IPS-15b (cell line): ENCODE data around the gene RNLS.
"Not testable (repeated sequence)": the region's sequence is repeated elsewhere in the genome, so short reads cannot be mapped to it uniquely, and the experiment has no call there.

Experiments
- H3K27me3 ChIP-seq: one replicate; pipeline ENCODE4 v1.6.1; 2013; ENCODE audit warnings: low read length; ENCODE audit not compliant: control insufficient read depth, insufficient read depth
- H3K36me3 ChIP-seq: one replicate; pipeline ENCODE4 v1.6.1; 2013; ENCODE audit warnings: low read length; ENCODE audit not compliant: control insufficient read depth, insufficient read depth
- H3K4me1 ChIP-seq: one replicate; pipeline ENCODE4 v1.6.1; 2013; ENCODE audit warnings: mild to moderate bottlenecking, low read length; ENCODE audit not compliant: control insufficient read depth, insufficient read depth
- H3K4me3 ChIP-seq: one replicate; pipeline ENCODE4 v1.5.1; 2013; ENCODE audit warnings: low read depth, low read length
- H3K9ac ChIP-seq: one replicate; pipeline ENCODE4 v1.6.1; 2013; ENCODE audit warnings: low read depth, mild to moderate bottlenecking, low read length
- H3K9me3 ChIP-seq: one replicate; pipeline ENCODE4 v1.6.1; 2013; ENCODE audit warnings: mild to moderate bottlenecking, low read length; ENCODE audit not compliant: control insufficient read depth, insufficient read depth

The RNLS gene

DNA sequence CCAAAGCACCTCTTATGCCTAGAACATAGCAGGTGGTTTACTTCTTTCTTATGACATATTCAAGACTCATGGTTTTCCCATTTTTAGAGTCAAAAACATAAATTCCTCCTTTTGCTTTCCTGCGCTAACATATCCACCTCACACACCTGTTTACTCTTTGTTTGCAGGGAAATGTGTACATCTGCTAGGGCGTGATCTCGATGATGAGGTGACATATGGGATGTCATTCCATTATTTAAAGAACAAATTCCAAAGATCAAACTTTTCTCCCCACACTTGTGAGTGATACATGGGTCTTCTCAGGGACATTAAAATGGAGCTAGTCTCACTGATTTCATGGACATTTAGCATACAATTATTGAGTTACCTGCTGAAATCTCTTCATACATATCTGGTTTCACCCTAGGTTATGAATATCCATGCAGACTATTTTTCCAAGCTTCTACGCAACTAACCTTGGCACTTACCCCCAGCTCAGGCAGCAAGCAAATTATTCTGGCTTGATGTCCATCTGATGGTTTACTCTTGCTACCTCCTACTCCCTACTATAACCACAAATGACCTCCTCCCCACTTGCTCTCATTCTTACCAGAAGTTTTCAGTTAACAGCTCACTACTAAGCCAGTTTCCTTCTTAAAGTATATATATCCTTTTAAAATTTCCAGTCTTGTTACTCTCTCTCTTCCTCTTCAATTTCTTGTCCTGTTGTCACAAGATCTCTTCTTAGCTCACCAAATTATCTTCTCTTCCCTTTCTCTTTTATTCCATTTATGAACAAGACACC is 208.5 kb downstream of the RNLS start:
- H3K4me1 ChIP-seq: no peaks in the 10 kb centered on the region
- no peaks in the 10 kb centered on the region for H3K36me3 ChIP-seq
- H3K9me3 ChIP-seq: no peaks in the 10 kb centered on the region
- H3K9ac ChIP-seq: no peak overlapping the region
- no peaks in the 10 kb centered on the region for H3K27me3 ChIP-seq
- H3K4me3 ChIP-seq: no peak overlapping the region

DNA sequence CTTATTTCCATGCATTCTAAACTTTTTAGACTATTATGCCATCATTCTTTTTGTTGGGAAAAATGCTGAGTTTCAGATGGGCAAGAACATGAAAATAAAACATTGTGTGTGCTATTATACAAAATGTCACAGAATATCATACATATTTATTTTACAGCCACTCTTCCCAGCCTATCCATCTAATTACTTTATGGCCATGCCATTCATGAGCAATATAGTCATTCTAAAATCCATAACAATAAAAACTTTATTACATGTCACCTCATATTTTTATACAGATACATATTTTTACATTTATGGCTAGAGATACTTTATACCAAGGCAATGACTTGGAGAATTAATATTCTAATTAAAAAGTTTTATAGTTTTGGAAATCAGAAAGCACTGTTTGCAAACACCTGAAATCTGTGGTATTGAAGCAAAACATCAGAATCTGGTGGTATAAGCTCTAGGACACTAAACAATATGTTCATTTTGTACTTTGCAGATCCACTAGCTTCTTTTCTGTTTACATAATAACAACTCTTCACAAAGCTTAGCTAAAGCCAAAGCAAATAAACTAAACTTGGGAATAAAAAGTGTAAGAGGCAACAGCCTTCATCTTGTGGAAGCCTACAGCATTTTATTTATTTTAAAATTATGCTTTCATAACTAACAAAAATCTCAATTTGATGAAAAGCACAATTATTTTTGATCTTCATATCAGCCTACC is 210.1 kb downstream of the RNLS start:
- Histone ChIP-seq H3K36me3 (no peaks in the 10 kb centered on the region), H3K9ac (no peak overlapping the region), H3K9me3 (no peaks in the 10 kb centered on the region), H3K4me3 (no peak overlapping the region), H3K4me1 (no peaks in the 10 kb centered on the region), H3K27me3 (no peaks in the 10 kb centered on the region)

DNA sequence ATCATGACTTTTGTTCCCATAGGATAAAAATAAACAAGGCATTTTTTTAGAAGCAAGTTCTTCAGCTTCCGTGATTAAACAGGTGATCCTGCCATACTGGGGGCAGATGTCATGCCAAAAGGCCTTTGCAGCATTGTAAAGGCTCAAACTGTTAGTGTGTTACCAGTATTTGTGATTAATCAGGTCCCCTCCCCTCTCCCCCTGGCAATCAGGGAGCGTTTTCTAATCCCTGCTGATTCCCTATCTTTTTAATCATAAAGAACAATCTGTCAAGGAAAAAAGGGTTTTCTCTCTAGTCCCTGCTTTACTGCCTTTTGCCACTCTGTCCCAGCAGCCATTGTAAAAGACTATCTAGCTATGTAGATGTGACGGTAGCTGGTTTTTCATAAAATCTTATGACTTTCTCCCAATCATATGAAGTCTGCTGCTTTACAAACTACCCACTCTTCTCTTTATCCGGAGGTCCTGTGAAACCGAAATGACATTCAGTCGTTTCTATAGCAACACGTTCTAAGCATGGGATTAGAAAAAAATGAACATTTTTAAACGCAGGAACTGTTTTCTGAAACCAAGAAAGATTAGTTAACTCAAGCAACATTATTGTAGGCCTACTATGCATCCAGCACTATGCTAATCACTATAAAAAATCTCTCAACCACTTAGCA is 210.9 kb downstream of the RNLS start:
- Histone ChIP-seq H3K27me3 (no peaks in the 10 kb centered on the region), H3K4me1 (no peaks in the 10 kb centered on the region), H3K9ac (no peak overlapping the region), H3K36me3 (no peaks in the 10 kb centered on the region), H3K9me3 (no peaks in the 10 kb centered on the region), H3K4me3 (no peak overlapping the region)

DNA sequence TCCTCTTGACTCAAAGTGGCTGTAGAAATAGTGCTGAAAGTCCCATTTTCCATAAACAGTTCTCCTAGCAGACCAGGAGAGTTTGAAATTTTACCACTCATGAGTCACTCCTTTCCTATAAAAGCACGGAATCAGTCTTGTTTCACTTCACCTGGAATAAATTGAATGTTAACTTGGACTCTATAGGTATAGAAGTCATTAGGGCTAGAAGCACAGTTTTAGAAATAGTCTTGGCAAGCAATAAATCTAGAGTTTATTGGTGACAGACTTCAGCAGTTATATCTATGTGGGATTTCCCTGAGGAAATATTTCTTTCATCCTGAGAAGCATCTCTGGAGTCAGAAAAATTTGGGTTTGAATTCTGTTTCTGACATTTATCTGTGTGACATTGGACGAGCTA is 212.4 kb downstream of the RNLS start:
- Histone ChIP-seq H3K4me3 (no peak overlapping the region), H3K27me3 (no peaks in the 10 kb centered on the region), H3K36me3 (no peaks in the 10 kb centered on the region), H3K9me3 (no peaks in the 10 kb centered on the region), H3K9ac (no peak overlapping the region), H3K4me1 (no peaks in the 10 kb centered on the region)

DNA sequence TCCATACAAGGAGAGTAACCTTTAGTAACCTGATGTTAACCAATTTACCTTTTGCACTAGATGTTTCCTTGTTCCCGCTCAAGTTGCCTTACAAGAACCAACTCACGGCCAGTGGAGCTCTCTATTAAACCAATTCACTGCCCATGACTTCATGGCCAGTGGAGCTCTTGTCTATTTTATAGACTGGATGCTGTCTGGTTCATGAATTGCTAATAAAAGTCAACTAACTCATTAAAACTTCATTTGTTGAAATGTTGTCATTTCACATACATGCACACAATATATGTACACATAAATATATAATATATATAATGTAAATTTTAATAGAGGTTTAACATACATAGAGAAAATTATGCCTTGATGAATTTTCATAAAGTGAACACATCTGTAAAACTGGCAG is 216.3 kb downstream of the RNLS start:
- Histone ChIP-seq H3K4me3 (no peak overlapping the region), H3K4me1 (no peaks in the 10 kb centered on the region), H3K27me3 (no peaks in the 10 kb centered on the region), H3K9me3 (no peaks in the 10 kb centered on the region), H3K9ac (no peak overlapping the region), H3K36me3 (no peaks in the 10 kb centered on the region)

DNA sequence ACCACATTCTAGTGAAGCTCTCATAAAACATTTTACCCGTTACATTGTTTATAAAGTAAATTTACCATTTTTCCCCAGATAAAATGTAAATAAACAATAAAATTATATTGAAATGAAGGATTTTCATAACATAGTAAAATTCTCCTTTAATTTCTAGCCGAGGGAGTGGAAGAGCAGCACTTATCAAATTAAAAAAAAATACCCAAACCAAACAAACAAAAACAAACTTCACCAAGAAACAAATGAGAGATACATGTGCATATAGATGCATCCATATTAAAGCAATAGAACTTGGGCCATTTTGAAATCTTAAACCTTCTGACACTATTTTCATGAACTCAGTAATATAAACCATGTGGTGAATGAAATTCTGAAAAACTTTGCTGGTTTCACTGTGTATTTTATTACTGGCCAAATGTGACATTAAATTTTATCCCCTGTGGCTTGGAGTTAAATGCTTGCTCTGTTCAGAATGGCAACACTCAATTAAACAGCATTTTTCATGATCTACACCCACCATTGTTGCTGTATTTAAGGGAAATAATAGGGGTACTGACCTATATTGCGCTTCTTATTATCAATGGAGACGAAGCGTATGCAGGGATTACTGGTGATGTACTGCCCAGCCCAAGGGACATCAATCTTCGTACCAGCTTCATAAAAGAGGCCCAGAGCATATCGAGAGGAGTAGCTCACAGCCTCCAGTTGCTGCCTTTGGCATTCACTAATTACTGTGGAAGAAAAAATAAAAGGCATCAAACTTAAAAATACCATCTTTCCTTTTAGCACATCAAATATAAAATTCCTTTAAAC is 220.9 kb downstream of the RNLS start:
- Histone ChIP-seq H3K4me1 (no peaks in the 10 kb centered on the region), H3K27me3 (no peaks in the 10 kb centered on the region), H3K9me3 (no peaks in the 10 kb centered on the region), H3K9ac (no peak overlapping the region), H3K4me3 (no peak overlapping the region), H3K36me3 (no peaks in the 10 kb centered on the region)

DNA sequence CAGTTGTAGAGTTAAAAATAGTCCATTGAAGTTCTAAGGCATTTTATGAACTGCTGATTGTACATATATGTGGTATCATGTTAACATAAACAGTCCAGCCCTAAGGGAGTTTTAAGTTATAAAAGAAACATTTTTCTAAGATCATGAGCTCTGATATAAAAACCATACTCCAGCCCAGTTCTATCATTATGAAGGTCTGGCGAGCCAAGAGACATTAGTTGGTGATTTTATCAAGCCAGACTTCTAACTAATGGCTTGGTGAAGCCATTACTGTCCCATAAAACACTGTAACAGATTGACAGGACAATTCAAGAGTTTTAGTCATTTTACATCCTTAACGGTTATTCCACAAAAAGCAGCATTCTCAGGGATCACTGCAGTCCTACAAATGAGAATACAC is 221.6 kb downstream of the RNLS start:
- Histone ChIP-seq H3K27me3 (no peaks in the 10 kb centered on the region), H3K36me3 (no peaks in the 10 kb centered on the region), H3K4me3 (no peak overlapping the region), H3K4me1 (no peaks in the 10 kb centered on the region), H3K9me3 (no peaks in the 10 kb centered on the region), H3K9ac (no peak overlapping the region)

DNA sequence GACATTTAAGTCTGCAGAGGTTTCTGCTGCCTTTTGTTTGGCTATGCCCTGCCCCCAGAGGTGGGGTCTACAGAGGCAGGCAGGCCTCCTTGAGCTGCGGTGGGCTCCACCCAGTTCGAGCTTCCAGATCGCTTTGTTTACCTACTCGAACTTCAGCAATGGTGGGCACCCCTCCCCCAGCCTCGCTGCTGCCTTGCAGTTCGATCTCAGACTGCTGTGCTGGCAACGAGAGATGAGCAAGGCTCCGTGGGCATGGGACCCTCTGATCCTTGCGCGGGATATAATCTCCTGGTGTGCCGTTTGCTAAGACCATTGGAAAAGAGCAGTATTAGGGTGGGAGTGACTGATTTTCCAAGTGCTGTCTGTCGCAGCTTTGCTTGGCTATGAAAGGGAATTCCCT is 227.4 kb downstream of the RNLS start:
- H3K9ac ChIP-seq: not testable (repeated sequence)

DNA sequence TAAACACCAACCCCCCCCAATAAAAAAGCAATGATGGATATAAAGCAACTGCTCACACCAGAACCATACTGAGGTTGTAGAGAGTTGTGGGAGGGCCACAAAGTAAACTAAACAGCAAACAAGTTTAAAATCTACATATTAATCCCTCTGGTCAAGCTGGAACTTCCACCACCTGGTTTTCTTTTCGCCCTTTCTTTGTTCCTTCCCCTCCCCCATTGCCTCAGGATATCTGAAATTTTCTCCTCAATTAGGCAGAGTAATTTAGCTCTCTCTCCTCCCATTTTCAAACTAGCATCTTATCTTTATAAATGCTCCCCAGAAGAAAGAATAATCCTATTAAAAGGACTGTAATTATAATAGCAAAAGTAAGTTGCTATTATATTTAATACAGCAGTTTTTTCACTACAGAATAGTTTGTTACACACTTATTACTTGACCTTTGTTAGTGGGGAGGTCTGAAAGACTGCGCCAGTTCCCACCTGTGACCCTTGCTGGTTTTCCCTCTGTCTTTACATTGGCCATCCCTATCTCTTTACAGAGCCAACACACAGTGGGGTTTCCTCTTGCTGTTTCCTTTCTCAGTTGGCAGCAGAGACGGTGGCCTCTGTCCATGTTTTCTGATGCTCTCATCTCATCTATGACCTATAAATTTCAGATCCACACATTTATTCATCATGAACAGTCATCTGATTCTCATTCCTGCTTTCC is 235.4 kb downstream of the RNLS start:
- H3K4me1 ChIP-seq: peaks cover 20% of the 10 kb centered on the region
- H3K4me3 ChIP-seq: no peak overlapping the region
- H3K27me3 ChIP-seq: no peaks in the 10 kb centered on the region
- peak overlapping the region; percentile 13 for H3K9ac ChIP-seq
- no peaks in the 10 kb centered on the region for H3K36me3 ChIP-seq
- H3K9me3 ChIP-seq: no peaks in the 10 kb centered on the region

More for the DNA sequence above, 227.4 kb downstream of the RNLS start:
- H3K36me3 ChIP-seq, H3K4me1 ChIP-seq, H3K27me3 ChIP-seq, H3K4me3 ChIP-seq, H3K9me3 ChIP-seq: not testable (repeated sequence)

DNA sequence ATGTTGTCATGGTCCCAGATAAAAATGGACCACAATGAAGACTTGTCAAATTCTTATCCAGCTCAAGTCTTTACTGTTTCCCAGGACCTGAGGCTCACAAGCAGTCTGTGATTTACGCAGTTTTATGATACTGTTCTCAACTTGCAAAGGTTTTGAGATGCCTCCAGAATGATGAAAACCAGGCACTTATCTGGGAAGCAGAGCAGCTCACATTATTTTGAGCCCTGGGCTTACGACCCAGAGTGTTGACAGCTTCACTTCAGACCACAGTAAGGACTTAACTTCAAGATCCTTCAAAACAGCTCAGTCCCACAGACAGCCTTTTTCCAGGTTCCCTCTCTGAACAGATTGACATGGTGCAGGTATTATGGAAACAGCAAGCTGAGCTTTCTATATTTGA is 236.1 kb downstream of the RNLS start:
- Histone ChIP-seq H3K4me3 (no peak overlapping the region), H3K4me1 (peaks cover 20% of the 10 kb centered on the region), H3K9ac (no peak overlapping the region), H3K36me3 (no peaks in the 10 kb centered on the region), H3K9me3 (no peaks in the 10 kb centered on the region), H3K27me3 (no peaks in the 10 kb centered on the region)
